ENCODE measurements around the gene VWA8. TPM values are rescaled to one million over a fixed set of nuclear protein-coding genes. Genes with fewer than 3 reads are reported as not detected.

Gene VWA8
- total and polyA plus RNA-seq, 4 donors: 7.1 to 50.3 (median 12.4) TPM

DNA sequence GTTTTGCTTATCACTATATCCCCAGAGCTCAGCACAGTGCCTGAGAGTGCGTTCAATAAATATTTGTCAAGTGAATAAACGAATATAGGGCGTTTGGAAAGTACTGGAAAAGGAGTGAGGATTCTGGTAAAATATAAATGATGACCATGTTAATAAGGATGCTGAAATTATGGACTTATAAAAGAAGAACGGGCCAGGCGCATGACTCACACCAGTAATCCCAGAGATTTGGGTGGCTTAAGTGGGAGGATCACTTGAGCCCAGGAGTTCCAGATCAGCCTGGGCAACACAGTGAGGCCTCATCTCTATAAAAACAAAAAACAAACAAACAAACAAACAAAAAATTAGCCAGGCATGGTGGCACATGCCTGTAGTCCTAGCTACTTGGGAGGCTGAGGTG lies 198.1 kb downstream of the VWA8 start:
- Histone ChIP-seq H3K27ac (ENCODE audit: low read depth in 1 of 2, low read length in 2 of 2) (no peak overlapping the region), H3K9me3 (ENCODE audit: control insufficient read depth in 4 of 4, low read length in 3 of 4) (no peaks in the 10 kb centered on the region), H3K4me1 (ENCODE audit: control insufficient read depth in 4 of 4, insufficient read depth in 4 of 4, low read length in 3 of 4) (no peaks in the 10 kb centered on the region), H3K4me3 (ENCODE audit: low read depth in 1 of 3, low read length in 3 of 3) (no peak overlapping the region), H3K27me3 (ENCODE audit: control insufficient read depth in 4 of 4, insufficient read depth in 4 of 4, low read length in 3 of 4) (no peaks in the 10 kb centered on the region), H3K9ac (ENCODE audit: low read depth in 1 of 2, low read length in 2 of 2) (no peak overlapping the region), H3K36me3 (ENCODE audit: control insufficient read depth in 4 of 4, insufficient read depth in 3 of 4, low read depth in 1 of 4, low read length in 3 of 4) (peaks cover 0 to 12% (median 9%) of the 10 kb centered on the region in 4 donors)
- 95% methylated on average over 5 of the region's 5 CpGs for WGBS
- no peak for DNase-seq (ENCODE audit: low spot score)
- TF ChIP-seq YY1 (IDR thresholded peaks at IDR 0.05) (no peak), HNF4A (conservative IDR thresholded peaks at IDR 0.05) (no peak), NR2F2 (IDR thresholded peaks at IDR 0.05) (no peak), RAD21 (IDR thresholded peaks at IDR 0.05) (no peak), SP1 (IDR thresholded peaks at IDR 0.05) (no peak), JUND (IDR thresholded peaks at IDR 0.05) (no peak)
- TF ChIP-seq, protein P1, sequence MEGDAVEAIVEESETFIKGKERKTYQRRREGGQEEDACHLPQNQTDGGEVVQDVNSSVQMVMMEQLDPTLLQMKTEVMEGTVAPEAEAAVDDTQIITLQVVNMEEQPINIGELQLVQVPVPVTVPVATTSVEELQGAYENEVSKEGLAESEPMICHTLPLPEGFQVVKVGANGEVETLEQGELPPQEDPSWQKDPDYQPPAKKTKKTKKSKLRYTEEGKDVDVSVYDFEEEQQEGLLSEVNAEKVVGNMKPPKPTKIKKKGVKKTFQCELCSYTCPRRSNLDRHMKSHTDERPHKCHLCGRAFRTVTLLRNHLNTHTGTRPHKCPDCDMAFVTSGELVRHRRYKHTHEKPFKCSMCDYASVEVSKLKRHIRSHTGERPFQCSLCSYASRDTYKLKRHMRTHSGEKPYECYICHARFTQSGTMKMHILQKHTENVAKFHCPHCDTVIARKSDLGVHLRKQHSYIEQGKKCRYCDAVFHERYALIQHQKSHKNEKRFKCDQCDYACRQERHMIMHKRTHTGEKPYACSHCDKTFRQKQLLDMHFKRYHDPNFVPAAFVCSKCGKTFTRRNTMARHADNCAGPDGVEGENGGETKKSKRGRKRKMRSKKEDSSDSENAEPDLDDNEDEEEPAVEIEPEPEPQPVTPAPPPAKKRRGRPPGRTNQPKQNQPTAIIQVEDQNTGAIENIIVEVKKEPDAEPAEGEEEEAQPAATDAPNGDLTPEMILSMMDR (IDR thresholded peaks at IDR 0.05; ENCODE audit: low read depth, low read length, missing input control): no peak
- TF ChIP-seq, protein P2, sequence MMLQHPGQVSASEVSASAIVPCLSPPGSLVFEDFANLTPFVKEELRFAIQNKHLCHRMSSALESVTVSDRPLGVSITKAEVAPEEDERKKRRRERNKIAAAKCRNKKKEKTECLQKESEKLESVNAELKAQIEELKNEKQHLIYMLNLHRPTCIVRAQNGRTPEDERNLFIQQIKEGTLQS (IDR thresholded peaks at IDR 0.05): no peak
- TF ChIP-seq, protein P3, sequence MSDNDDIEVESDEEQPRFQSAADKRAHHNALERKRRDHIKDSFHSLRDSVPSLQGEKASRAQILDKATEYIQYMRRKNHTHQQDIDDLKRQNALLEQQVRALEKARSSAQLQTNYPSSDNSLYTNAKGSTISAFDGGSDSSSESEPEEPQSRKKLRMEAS (IDR thresholded peaks at IDR 0.05): no peak

DNA sequence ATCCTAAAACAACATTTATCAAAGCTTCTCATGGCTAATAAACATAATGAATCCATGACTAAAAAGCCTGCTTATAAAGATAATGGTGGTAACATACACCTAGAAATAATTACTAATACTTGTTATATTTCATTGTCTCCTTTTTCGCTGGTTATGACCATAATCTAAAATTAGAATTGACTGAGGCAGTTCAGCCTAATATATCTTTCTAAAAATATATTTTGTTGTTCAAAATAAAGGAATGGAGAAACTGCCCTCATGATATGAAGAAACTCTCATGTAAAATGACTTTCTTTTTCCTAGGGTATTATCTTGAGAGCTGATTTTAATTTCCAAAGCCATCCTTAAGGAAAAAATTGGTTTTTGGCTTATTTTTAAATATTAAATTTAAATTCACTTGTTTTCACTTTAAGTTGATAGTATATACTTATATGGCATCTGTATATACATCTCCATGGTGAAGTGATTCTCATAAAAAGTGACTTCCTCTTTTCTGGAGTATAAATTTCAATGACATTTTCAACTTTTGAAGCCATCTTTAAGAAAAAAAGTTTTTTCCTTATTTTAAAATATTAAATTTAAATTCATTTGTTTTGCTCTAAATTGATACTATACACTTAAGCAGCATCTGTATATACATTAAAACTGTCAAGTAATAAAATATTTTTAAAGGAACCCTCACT lies 204.6 kb downstream of the VWA8 start:
- no peaks in the 10 kb centered on the region for H3K27me3 ChIP-seq (ENCODE audit: control insufficient read depth in 4 of 4, insufficient read depth in 4 of 4, low read length in 3 of 4)
- 97% methylated on average over 1 of the region's 1 CpG for WGBS
- peaks cover 0 to 8% (median 7%) of the 10 kb centered on the region in 4 donors for H3K36me3 ChIP-seq (ENCODE audit: control insufficient read depth in 4 of 4, insufficient read depth in 3 of 4, low read depth in 1 of 4, low read length in 3 of 4)
- H3K4me3 ChIP-seq (ENCODE audit: low read depth in 1 of 3, low read length in 3 of 3): no peak overlapping the region
- no peak for DNase-seq (ENCODE audit: low spot score)
- H3K9ac ChIP-seq (ENCODE audit: low read depth in 1 of 2, low read length in 2 of 2): no peak overlapping the region
- H3K9me3 ChIP-seq (ENCODE audit: control insufficient read depth in 4 of 4, low read length in 3 of 4): no peaks in the 10 kb centered on the region
- TF ChIP-seq, protein P2 (IDR thresholded peaks at IDR 0.05): no peak
- TF ChIP-seq, protein P1 (IDR thresholded peaks at IDR 0.05; ENCODE audit: low read depth, low read length, missing input control): no peak
- no peak for TF ChIP-seq RAD21 (IDR thresholded peaks at IDR 0.05)
- TF ChIP-seq RXRA (IDR thresholded peaks at IDR 0.05): no peak
- no peak for TF ChIP-seq NR2F2 (IDR thresholded peaks at IDR 0.05)
- no peak for TF ChIP-seq GABPA (IDR thresholded peaks at IDR 0.05 in 1 of 2, conservative IDR thresholded peaks at IDR 0.05 in 1 of 2)
- TF ChIP-seq HNF4G (IDR thresholded peaks at IDR 0.05): no peak
- TF ChIP-seq, protein P4, sequence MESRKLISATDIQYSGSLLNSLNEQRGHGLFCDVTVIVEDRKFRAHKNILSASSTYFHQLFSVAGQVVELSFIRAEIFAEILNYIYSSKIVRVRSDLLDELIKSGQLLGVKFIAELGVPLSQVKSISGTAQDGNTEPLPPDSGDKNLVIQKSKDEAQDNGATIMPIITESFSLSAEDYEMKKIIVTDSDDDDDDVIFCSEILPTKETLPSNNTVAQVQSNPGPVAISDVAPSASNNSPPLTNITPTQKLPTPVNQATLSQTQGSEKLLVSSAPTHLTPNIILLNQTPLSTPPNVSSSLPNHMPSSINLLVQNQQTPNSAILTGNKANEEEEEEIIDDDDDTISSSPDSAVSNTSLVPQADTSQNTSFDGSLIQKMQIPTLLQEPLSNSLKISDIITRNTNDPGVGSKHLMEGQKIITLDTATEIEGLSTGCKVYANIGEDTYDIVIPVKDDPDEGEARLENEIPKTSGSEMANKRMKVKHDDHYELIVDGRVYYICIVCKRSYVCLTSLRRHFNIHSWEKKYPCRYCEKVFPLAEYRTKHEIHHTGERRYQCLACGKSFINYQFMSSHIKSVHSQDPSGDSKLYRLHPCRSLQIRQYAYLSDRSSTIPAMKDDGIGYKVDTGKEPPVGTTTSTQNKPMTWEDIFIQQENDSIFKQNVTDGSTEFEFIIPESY (IDR thresholded peaks at IDR 0.05): no peak
- H3K4me1 ChIP-seq (ENCODE audit: control insufficient read depth in 4 of 4, insufficient read depth in 4 of 4, low read length in 3 of 4): no peaks in the 10 kb centered on the region
- H3K27ac ChIP-seq (ENCODE audit: low read depth in 1 of 2, low read length in 2 of 2): no peak overlapping the region
